Stomach (tissue), 4 donors: Measurements from ENCODE around the gene ASH1L.

Source experiments
- EP300 ChIP-seq: sonication (generic); formaldehyde crosslinking; IDR thresholded peaks from one replicate; pipeline ENCODE4 v1.6.1; 2017; ENCODE audit warnings: antibody characterized with exemption
- POLR2A ChIP-seq, 4 donors: fragments of 450-650 bp; IDR thresholded peaks; one replicate each; pipeline ENCODE4 v1.6.1; 2016; ENCODE audit warnings: antibody characterized with exemption in 4 of 4, control low read depth in 2 of 4, mild to moderate bottlenecking in 1 of 4, moderate library complexity in 1 of 4
- TF ChIP-seq, protein P1 (sequence below), 7 experiments: fragments of 450-650 bp in 4 of 7; fragments of 200-600 bp in 3 of 7; sonication (generic) in 3 of 7; IDR thresholded peaks; one replicate each; pipeline ENCODE4 v1.5.1; 2016 to 2019; ENCODE audit warnings: antibody characterized with exemption in 7 of 7, control low read depth in 2 of 7, mild to moderate bottlenecking in 1 of 7

DNA sequence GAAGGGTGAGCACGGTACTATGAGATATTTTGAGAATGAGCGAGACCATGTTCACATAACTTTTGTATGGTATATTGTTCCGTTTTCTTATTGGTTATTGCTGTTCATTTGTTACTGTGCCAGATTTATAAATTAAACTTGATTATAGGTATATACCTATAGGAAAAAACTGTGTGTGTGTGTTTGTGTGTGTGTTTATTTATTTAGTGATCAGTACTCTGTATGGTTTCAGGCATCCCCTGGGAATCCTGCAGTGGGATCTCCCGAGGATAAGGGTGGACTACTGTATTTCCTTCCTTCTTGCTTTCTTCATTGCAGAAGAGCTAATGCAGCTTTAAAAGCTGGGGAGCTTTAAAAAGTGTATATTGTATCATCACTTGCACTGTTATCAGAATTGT lies 8.0 kb upstream of the ASH1L start:
- TF ChIP-seq EP300 (no peak), POLR2A (IDR thresholded peaks at IDR 0.05) (no peak)
- TF ChIP-seq, protein P1, sequence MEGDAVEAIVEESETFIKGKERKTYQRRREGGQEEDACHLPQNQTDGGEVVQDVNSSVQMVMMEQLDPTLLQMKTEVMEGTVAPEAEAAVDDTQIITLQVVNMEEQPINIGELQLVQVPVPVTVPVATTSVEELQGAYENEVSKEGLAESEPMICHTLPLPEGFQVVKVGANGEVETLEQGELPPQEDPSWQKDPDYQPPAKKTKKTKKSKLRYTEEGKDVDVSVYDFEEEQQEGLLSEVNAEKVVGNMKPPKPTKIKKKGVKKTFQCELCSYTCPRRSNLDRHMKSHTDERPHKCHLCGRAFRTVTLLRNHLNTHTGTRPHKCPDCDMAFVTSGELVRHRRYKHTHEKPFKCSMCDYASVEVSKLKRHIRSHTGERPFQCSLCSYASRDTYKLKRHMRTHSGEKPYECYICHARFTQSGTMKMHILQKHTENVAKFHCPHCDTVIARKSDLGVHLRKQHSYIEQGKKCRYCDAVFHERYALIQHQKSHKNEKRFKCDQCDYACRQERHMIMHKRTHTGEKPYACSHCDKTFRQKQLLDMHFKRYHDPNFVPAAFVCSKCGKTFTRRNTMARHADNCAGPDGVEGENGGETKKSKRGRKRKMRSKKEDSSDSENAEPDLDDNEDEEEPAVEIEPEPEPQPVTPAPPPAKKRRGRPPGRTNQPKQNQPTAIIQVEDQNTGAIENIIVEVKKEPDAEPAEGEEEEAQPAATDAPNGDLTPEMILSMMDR (IDR thresholded peaks at IDR 0.05), result no peak
